Neural cell (in vitro differentiated cells): ENCODE results near the gene SLC10A3. TPM values are rescaled to one million over a fixed set of nuclear protein-coding genes. Genes with fewer than 3 reads are reported as not detected.

Experiments used
- H2AFZ ChIP-seq: fragments of 200-600, 300-800 bp; sonication (generic), shearing (Covaris generic); 2 replicates; pipeline ENCODE4 v1.6.0; 2014; ENCODE audit warnings: low read depth, mild to moderate bottlenecking, antibody characterized with exemption, low read length, moderate library complexity
- H3F3A ChIP-seq: fragments of 200-600 bp; shearing (Covaris generic); 2 replicates; pipeline ENCODE4 v1.6.1; 2016; ENCODE audit warnings: mild to moderate bottlenecking, moderate library complexity, mixed read lengths, antibody characterized with exemption, low read length; ENCODE audit not compliant: insufficient read depth, poor library complexity, severe bottlenecking
- H3K27ac ChIP-seq: fragments of 200-600, 300-800 bp; sonication (generic), shearing (Covaris generic); 2 replicates; pipeline ENCODE4 v1.5.1; 2014; ENCODE audit warnings: mild to moderate bottlenecking, low read length, moderate library complexity
- H3K27me3 ChIP-seq: fragments of 300-800, 200-600 bp; sonication (generic), shearing (Covaris generic); 2 replicates; pipeline ENCODE4 v1.6.0; 2014; ENCODE audit warnings: mild to moderate bottlenecking, low read depth, low read length, moderate library complexity; ENCODE audit not compliant: insufficient read depth
- H3K36me3 ChIP-seq: fragments of 300-800, 200-600 bp; sonication (generic), shearing (Covaris generic); 2 replicates; pipeline ENCODE4 v1.5.1; 2014; ENCODE audit warnings: mild to moderate bottlenecking, antibody characterized with exemption, low read length, moderate library complexity; ENCODE audit not compliant: insufficient read depth
- H3K4me2 ChIP-seq: fragments of 300-800, 200-600 bp; sonication (generic), shearing (Covaris generic); 2 replicates; pipeline ENCODE4 v1.6.0; 2014; ENCODE audit warnings: mild to moderate bottlenecking, low read length
- H3K4me3 ChIP-seq: fragments of 300-800, 200-600 bp; sonication (generic), shearing (Covaris generic); 2 replicates; pipeline ENCODE4 v1.5.1; 2014; ENCODE audit warnings: mild to moderate bottlenecking, low read length, moderate library complexity
- H3K79me2 ChIP-seq: fragments of 200-600 bp; shearing (Covaris generic); replicated peaks from 2 replicates; pipeline ENCODE4 v1.6.0; 2014; ENCODE audit warnings: mild to moderate bottlenecking, low read length, moderate library complexity; ENCODE audit not compliant: insufficient read depth
- H3K9ac ChIP-seq: fragments of 300-800, 200-600 bp; sonication (generic), shearing (Covaris generic); 2 replicates; pipeline ENCODE4 v1.6.1; 2016; ENCODE audit warnings: mild to moderate bottlenecking, low read length, mixed read lengths
- H3K9me2 ChIP-seq: fragments of 200-600 bp; shearing (Covaris generic); 2 replicates; pipeline ENCODE4 v1.6.1; 2016; ENCODE audit warnings: mild to moderate bottlenecking, low read length, mixed read lengths; ENCODE audit not compliant: insufficient read depth
- H3K9me3 ChIP-seq: fragments of 200-600, 300-800 bp; sonication (generic), shearing (Covaris generic); 2 replicates; pipeline ENCODE4 v1.6.1; 2016; ENCODE audit warnings: mild to moderate bottlenecking, mixed run types, low read length, moderate library complexity, mixed read lengths
- H4K20me1 ChIP-seq: fragments of 200-600 bp; shearing (Covaris generic); 2 replicates; pipeline ENCODE4 v1.6.1; 2016; ENCODE audit warnings: mild to moderate bottlenecking, mixed run types; ENCODE audit not compliant: insufficient read depth
- CTCF ChIP-seq: fragments of 450-650 bp; IDR thresholded peaks from 2 replicates; pipeline ENCODE4 v1.5.1; 2014; ENCODE audit warnings: antibody characterized with exemption, mild to moderate bottlenecking, moderate library complexity; ENCODE audit not compliant: poor library complexity, severe bottlenecking
- EP300 ChIP-seq: fragments of 450-650 bp; conservative IDR thresholded peaks from 2 replicates; pipeline ENCODE4 v1.6.1; 2014; ENCODE audit warnings: antibody characterized with exemption, mild to moderate bottlenecking, moderate library complexity; ENCODE audit not compliant: poor library complexity, severe bottlenecking
- EZH2 ChIP-seq: fragments of 200-600, 300-800 bp; shearing (Covaris generic), sonication (generic); IDR thresholded peaks from 2 replicates; pipeline ENCODE4 v1.6.1; 2014; ENCODE audit warnings: antibody characterized with exemption, low read length, borderline replicate concordance, mild to moderate bottlenecking; ENCODE audit not compliant: insufficient read depth, poor library complexity, severe bottlenecking
- MXI1 ChIP-seq: fragments of 450-650 bp; conservative IDR thresholded peaks from 2 replicates; pipeline ENCODE4 v1.6.1; 2014; ENCODE audit warnings: antibody characterized with exemption, mild to moderate bottlenecking; ENCODE audit not compliant: poor library complexity, severe bottlenecking
- POLR2AphosphoS5 ChIP-seq: IDR thresholded peaks from 2 replicates; pipeline ENCODE4 v1.6.1; 2012
- RAD21 ChIP-seq: fragments of 450-650 bp; conservative IDR thresholded peaks from 2 replicates; pipeline ENCODE4 v1.6.1; 2014; ENCODE audit warnings: antibody characterized with exemption, mild to moderate bottlenecking, moderate library complexity
- REST ChIP-seq: IDR thresholded peaks from 2 replicates; pipeline ENCODE4 v1.6.1; 2012; ENCODE audit warnings: borderline replicate concordance
- SMC3 ChIP-seq: fragments of 450-650 bp; conservative IDR thresholded peaks from 2 replicates; pipeline ENCODE4 v1.6.1; 2014; ENCODE audit warnings: antibody characterized with exemption, mild to moderate bottlenecking, moderate library complexity; ENCODE audit not compliant: poor library complexity
- TAF1 ChIP-seq: IDR thresholded peaks from 2 replicates; pipeline ENCODE4 v1.6.1; 2012; ENCODE audit warnings: low read depth
- polyA plus RNA-seq: library from polyadenylated mRNA; depleted of rRNA; stranded (reverse); fragments of >200 nt; gene quantifications from 2 replicates; pipeline ENCODE4 v1.2.3, GENCODE V29; 2014

SLC10A3 gene
- polyA plus RNA-seq, 1 donor from 2014 or later = 2.7 TPM

DNA sequence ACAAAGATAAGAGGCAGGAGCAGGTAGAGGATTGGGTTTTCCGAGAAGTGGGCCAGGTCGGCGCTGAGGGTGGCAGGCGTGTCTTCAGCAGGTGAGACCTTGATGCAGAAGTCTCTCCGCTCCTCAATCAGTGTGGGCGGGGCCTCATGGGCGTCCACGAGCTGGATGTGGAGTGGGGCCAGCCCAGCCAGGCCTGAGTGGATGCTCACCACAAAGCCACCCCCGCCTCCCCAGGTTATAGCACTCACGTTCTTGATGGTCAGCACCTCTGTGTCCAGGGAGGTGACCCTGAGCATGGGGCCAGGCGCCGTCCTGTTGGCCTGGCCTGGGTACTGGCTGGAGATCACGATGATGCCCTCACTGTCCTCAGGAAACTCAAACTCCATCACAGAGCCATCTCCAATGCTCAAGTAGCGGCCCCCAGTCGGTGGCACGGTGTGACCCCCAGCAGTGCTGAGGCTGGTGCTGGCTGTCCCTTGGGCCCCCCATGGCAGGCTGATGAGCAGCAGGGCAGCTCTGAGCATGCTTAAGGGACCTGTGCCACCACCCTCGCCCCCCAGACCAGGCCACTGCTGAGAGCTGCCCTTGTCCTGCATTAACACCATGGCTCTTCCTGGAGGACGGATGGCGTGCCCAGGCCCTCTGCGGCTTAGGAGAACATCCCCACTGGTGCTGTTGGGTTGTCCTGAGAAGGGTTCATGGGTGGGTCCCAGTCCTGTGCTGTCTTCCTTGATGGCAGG, 1.9 kb downstream of the SLC10A3 start:
- no peaks in the 10 kb centered on the region for H3K9me3 ChIP-seq
- H3K9me2 ChIP-seq = no peaks in the 10 kb centered on the region
- H3K4me2 ChIP-seq = no peak overlapping the region
- H3F3A ChIP-seq = no peaks in the 10 kb centered on the region
- no peak overlapping the region for H3K9ac ChIP-seq
- H3K27ac ChIP-seq = no peak overlapping the region
- H3K79me2 ChIP-seq = no peaks in the 10 kb centered on the region
- no peaks in the 10 kb centered on the region for H4K20me1 ChIP-seq
- no peaks in the 10 kb centered on the region for H3K27me3 ChIP-seq
- TF ChIP-seq EP300 (no peak), RAD21 (no peak), POLR2AphosphoS5 (no peak), SMC3 (no peak)
- H3K36me3 ChIP-seq = no peaks in the 10 kb centered on the region
- no peak overlapping the region for H3K4me3 ChIP-seq
- no peak overlapping the region for H2AFZ ChIP-seq

- H3K9ac ChIP-seq = no peak overlapping the region
- no peaks in the 10 kb centered on the region for H4K20me1 ChIP-seq
- H3K27ac ChIP-seq = no peak overlapping the region
- no peaks in the 10 kb centered on the region for H3K79me2 ChIP-seq
- no peaks in the 10 kb centered on the region for H3K27me3 ChIP-seq
- H3K4me2 ChIP-seq = no peak overlapping the region
- H3K9me3 ChIP-seq = no peaks in the 10 kb centered on the region
- no peak for TF ChIP-seq POLR2AphosphoS5
- TF ChIP-seq EZH2 = no peak
- no peak overlapping the region for H2AFZ ChIP-seq
- no peaks in the 10 kb centered on the region for H3K36me3 ChIP-seq
- H3K9me2 ChIP-seq = no peaks in the 10 kb centered on the region
- no peak overlapping the region for H3K4me3 ChIP-seq
- no peaks in the 10 kb centered on the region for H3F3A ChIP-seq
Observed at GRCh38 chrX:154487518-154488290, 2.7 kb downstream of the SLC10A3 start.

DNA sequence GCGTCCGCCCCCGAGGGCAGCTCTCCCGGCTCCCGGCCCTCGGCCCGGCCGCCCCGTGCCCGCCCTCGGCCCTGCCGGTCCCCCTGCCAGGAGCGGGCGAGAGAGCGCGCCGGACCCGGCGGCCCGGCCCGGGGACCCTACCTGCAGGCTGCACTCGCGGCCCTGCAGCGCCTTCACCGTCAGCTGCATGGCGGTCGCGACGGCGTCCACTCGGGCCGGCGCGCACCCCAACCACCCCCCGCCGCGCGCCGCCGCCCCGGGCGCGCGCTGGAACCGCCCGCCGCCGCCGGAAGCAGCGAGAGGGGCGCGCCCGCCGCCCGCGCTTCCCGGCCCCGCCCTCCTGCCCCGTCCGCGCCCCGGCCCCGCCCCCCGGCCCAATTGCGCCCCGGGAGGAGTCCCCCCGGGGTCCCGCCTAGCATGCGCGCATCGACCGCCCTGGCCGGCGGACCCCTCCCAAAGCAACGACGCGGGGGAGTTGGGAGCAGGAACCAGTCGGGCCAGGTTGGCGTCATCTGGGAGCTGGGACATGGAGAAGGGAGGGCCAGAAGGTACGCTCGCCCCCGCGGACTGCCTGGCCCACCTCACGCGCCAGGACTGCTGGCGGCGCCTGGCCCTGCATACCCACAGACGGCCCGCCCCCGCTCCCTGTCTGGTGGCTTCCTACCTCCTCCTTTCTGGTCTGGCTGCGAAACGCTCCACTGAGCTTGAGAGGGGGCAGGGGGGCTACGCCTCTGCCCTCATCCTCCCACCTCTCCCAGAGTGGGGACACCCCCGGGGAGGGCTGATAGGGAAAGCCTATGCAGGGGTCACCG, 3.8 kb downstream of the SLC10A3 start, which contains the start of gene UBL4A:
TSS of gene UBL4A (minus strand) at position 220 of the 812 bp plus-strand sequence. CDS start at position 189, 31 bp downstream.
- Histone ChIP-seq H3K27ac (no peak within 1 kb of the TSS), H3K27me3 (no peaks in the 10 kb centered on the region), H3K79me2 (no peaks in the 10 kb centered on the region), H2AFZ (no peak within 1 kb of the TSS), H3K36me3 (no peaks in the 10 kb centered on the region), H3K9me3 (no peaks in the 10 kb centered on the region), H3K9ac (peak within 1 kb of the TSS; percentile 57), H3F3A (no peaks in the 10 kb centered on the region), H4K20me1 (no peaks in the 10 kb centered on the region), H3K9me2 (no peaks in the 10 kb centered on the region), H3K4me3 (peak within 1 kb of the TSS; percentile 63), H3K4me2 (no peak within 1 kb of the TSS)
- no peak for TF ChIP-seq POLR2AphosphoS5
- TF ChIP-seq RAD21 = no peak
- TF ChIP-seq CTCF = no peak
- TF ChIP-seq REST = no peak
- no peak for TF ChIP-seq TAF1
- no peak for TF ChIP-seq EZH2
- no peak for TF ChIP-seq MXI1
- TF ChIP-seq SMC3 = no peak
- TF ChIP-seq EP300 = no peak
